ENCODE data around the gene TMEM178B. TPM values are rescaled to one million over a fixed set of nuclear protein-coding genes. Genes with fewer than 3 reads are reported as not detected.

Gene TMEM178B
- total and polyA plus RNA-seq, 8 donors, result 0.42 to 3.0 (median 2.1) TPM

GRCh38 chr7:141213226-141213625 is 139.4 kb downstream of the TMEM178B start:
- ATAC-seq (no peak), DNase-seq (no peak), FAIRE-seq (no peak)
- Histone ChIP-seq H3K36me3 (no peaks in the 10 kb centered on the region), H3K4me1 (no peaks in the 10 kb centered on the region), H3K27me3 (no peaks in the 10 kb centered on the region), H3K4me3 (no peak overlapping the region), H3K9me3 (no peaks in the 10 kb centered on the region), H3K27ac (no peak overlapping the region)
- intact Hi-C loops (cut with DNase I), result no loop called here
- no peak for TF ChIP-seq CTCF (IDR thresholded peaks at IDR 0.05)
- WGBS, 2 donors, result 66 to 72% methylated on average over 2 of the region's 2 CpGs

- no peaks in the 10 kb centered on the region for H3K27me3 ChIP-seq
- no peaks in the 10 kb centered on the region for H3K9me3 ChIP-seq
- no peak overlapping the region for H3K4me3 ChIP-seq
- no peak for TF ChIP-seq CTCF (IDR thresholded peaks at IDR 0.05)
- FAIRE-seq (no peak), DNase-seq (no peak), ATAC-seq (no peak)
- no peaks in the 10 kb centered on the region for H3K4me1 ChIP-seq
- intact Hi-C loops (cut with DNase I), result no loop called here
- WGBS, 2 donors, result 66 to 73% methylated on average over 7 of the region's 7 CpGs
- H3K27ac ChIP-seq, result no peak overlapping the region
- H3K36me3 ChIP-seq, result no peaks in the 10 kb centered on the region
Measured at GRCh38 chr7:141217938-141218337, 144.1 kb downstream of the TMEM178B start.

DNA sequence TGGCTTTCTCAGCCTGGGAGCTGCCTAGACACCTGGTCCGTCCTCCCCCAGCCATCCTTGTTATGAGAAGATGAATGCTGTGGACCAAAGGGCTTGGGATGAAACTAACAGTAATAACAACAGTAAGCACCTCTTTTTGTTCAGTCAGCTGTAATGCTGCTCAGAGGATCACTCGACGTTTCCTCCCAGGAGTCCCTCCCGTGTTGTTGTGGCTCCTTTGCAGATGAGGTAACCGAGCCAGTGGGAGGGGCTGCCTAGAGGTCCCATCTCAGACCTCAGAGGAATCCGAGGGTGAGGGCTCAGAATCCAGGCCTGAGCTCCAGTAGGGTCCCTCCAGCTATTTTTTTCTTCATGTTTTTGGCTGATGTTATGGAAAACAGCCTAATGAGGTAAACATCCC is 145.1 kb downstream of the TMEM178B start:
- intact Hi-C loops (cut with DNase I), result no loop called here
- Histone ChIP-seq H3K36me3 (no peaks in the 10 kb centered on the region), H3K27ac (no peak overlapping the region), H3K27me3 (no peaks in the 10 kb centered on the region), H3K4me1 (no peaks in the 10 kb centered on the region), H3K4me3 (no peak overlapping the region), H3K9me3 (no peaks in the 10 kb centered on the region)
- ATAC-seq, result no peak
- WGBS, 2 donors, result 53 to 54% methylated on average over 6 of the region's 6 CpGs
- no peak for DNase-seq
- TF ChIP-seq CTCF (IDR thresholded peaks at IDR 0.05), result no peak
- FAIRE-seq, result no peak

DNA sequence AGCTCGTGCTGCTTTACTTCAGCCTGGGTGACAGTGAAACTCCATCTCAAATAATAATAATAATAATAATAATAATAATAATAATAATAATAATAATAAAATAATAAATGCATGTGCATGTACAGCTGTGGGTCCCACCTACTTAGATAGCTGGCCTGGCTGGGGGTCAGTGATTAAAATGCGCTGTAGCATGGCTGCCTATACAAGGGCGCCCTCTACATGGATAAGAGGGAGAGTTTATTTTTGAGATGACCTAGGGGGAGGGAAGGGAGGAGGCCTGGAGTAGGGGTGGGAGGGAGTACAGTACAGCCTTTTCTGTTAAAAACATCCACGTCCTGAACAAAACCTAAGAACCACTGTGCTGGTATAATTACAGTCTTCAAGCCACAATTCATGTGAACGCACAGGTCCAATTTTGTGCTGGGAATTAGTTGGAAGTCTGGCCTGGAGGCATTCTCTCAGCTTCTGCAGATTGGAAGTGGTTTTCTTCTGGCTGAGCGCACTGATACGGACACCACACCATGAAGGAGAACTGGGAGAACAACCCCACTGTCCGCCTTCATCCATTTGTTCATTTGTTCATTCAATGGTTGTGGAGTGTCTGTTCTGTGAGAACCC is 146.5 kb downstream of the TMEM178B start:
- DNase-seq, result no peak
- Histone ChIP-seq H3K36me3 (no peaks in the 10 kb centered on the region), H3K4me3 (no peak overlapping the region), H3K27me3 (no peaks in the 10 kb centered on the region), H3K27ac (no peak overlapping the region), H3K4me1 (no peaks in the 10 kb centered on the region), H3K9me3 (no peaks in the 10 kb centered on the region)
- intact Hi-C loops (cut with DNase I), result no loop called here
- no peak for TF ChIP-seq CTCF (IDR thresholded peaks at IDR 0.05)
- peak in 1 of 4 donors; percentile 36 for ATAC-seq
- WGBS, 2 donors, result 74 to 77% methylated on average over 8 of the region's 8 CpGs
- FAIRE-seq, result no peak

DNA sequence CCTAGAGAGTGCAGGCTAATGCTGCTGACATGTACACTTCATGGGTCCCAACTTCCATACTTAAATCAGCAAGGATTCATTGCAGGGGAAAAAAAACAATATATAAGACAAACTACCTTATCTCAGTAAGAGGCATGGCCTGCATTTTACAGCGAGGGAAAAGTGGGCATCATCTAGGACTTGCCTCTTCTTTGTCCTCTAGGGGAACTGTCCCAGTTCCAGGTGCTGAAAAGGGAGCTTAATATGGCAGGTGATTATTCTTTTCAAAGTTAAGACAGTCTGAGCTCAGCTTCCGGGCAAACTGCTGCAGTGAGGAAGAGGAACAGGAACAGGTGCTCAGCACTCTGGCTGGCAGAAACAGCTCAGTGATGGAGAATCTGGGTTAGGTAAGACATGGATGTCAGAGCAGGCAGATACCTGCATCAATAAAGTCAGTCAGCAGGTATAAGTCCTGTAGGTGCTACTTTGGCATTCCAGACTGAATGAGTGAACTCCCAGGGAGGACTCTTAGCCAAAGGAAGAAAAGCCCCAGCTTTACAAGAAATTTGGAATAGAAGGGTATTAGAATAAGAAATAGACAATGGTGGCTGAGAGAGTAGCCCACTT is 147.2 kb downstream of the TMEM178B start:
- 26 to 47% methylated on average over 2 of the region's 2 CpGs for WGBS, 2 donors
- no peak for ATAC-seq
- DNase-seq, result no peak
- H3K27me3 ChIP-seq, result no peaks in the 10 kb centered on the region
- no peak for TF ChIP-seq CTCF (IDR thresholded peaks at IDR 0.05)
- no peak for FAIRE-seq
- H3K36me3 ChIP-seq, result no peaks in the 10 kb centered on the region
- H3K9me3 ChIP-seq, result no peaks in the 10 kb centered on the region
- no peak overlapping the region for H3K27ac ChIP-seq
- no peaks in the 10 kb centered on the region for H3K4me1 ChIP-seq
- intact Hi-C loops (cut with DNase I), result no loop called here
- H3K4me3 ChIP-seq, result no peak overlapping the region
